Activated CD4-positive, alpha-beta T cell treated with anti-CD3 and anti-CD28 coated beads, Interleukin-2, amount 10 ng/mL, durations not matched to agents 7 days and 5 days (primary cell): ENCODE measurements around the gene TULP4. TPM values are rescaled to one million over a fixed set of nuclear protein-coding genes. Genes with fewer than 3 reads are reported as not detected.

Source experiments
- CTCF ChIA-PET: fragments of 350-600 bp; sonication (Branson Sonifier 250); formaldehyde crosslinking; loops from one replicate; lab custom pipeline; 2021; ENCODE audit warnings: antibody characterized with exemption; lab: Charles Lee
- POLR2A ChIA-PET: fragments of 350-600 bp; sonication (Branson Sonifier 250); formaldehyde crosslinking; loops from one replicate; lab custom pipeline; 2021; ENCODE audit warnings: antibody characterized with exemption; lab: Charles Lee
- DNase-seq: peaks from one replicate; pipeline ENCODE4 v3.0.0-alpha.2; 2020
- H3K27ac Mint-ChIP-seq: one replicate; pipeline ENCODE4 v1.8.0; 2021; ENCODE audit warnings: mild to moderate bottlenecking, moderate library complexity, mixed read lengths
- H3K27me3 Mint-ChIP-seq: one replicate; pipeline ENCODE4 v1.8.0; 2021; ENCODE audit warnings: mixed read lengths
- H3K36me3 Mint-ChIP-seq: one replicate; pipeline ENCODE4 v1.8.0; 2021; ENCODE audit warnings: low read depth, mixed read lengths
- H3K4me1 Mint-ChIP-seq: one replicate; pipeline ENCODE4 v1.8.0; 2021; ENCODE audit warnings: mixed read lengths
- H3K4me3 Mint-ChIP-seq: one replicate; pipeline ENCODE4 v1.8.0; 2021; ENCODE audit warnings: mild to moderate bottlenecking, moderate library complexity, mixed read lengths
- H3K9me3 Mint-ChIP-seq: one replicate; pipeline ENCODE4 v1.8.0; 2021; ENCODE audit warnings: mixed read lengths
- total RNA-seq, 2 experiments: library from RNA; stranded (reverse); gene quantifications; one replicate each; pipeline ENCODE4 v1.2.3, GENCODE V29; 2021

The TULP4 gene
- total RNA-seq, 2 experiments from 2014 or later, result 35.0 to 36.3 TPM

DNA sequence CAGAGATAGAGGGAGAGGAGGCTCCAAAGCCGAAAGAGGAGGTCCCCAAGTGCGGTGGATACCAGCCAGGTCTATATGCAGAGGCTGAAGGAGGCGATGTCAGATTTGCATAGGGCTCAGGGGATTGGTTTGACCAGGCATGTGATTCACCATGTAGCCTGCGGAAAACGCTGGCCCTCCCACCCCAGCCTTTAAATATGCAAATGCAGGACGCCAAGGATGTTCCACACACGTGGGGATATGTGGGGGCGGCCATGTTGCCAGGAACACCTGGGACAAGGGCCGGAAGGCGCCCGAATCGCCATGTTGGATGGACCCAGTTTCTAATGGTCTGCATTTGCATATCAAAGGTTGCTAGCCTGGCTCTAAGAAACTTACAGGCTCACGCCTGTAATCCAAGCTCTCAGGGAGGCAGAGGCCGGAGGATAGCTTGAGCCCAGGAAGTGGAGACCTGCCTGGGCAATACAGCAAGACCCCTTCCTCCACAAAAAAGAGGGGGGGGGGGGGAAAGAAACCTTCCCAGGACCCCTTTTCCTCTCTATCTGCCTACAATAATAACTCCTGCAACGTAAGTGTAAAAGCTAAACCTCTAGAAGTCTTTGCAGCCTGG lies 110.5 kb downstream of the TULP4 start:
- no peaks in the 10 kb centered on the region for H3K4me1 Mint-ChIP-seq
- no peaks in the 10 kb centered on the region for H3K27me3 Mint-ChIP-seq
- H3K4me3 Mint-ChIP-seq, result no peak overlapping the region
- POLR2A ChIA-PET, result no interaction called here
- peaks cover 8% of the 10 kb centered on the region for H3K9me3 Mint-ChIP-seq
- H3K27ac Mint-ChIP-seq, result no peak overlapping the region
- CTCF ChIA-PET, result interaction anchor here (1.2 kb wide), 1 partner anchor 11 kb away, joined by 3 read pairs; no protein-coding TSS in a partner anchor
- no peaks in the 10 kb centered on the region for H3K36me3 Mint-ChIP-seq
- DNase-seq, result no peak

DNA sequence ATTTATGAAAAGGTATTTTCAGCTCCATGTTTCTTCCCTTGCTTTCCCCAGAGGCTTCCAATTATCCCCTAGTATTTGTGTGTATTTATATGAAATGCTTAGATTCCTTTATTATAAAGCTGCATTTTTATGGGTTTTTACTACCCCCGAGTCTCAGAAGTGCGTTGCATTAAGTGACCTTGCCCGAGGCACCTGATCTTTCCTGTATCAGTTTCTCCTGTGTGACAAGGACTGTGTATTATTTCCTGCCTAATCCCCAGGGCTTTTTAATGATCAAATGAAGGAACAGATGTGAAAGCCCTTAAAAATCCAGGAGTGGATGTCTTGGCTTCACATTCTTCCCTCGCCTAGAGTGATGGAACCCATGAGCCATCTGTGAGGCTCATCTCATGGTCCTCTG lies 118.8 kb downstream of the TULP4 start:
- no peaks in the 10 kb centered on the region for H3K9me3 Mint-ChIP-seq
- H3K27me3 Mint-ChIP-seq, result no peaks in the 10 kb centered on the region
- DNase-seq, result no peak
- ChIA-PET POLR2A (no interaction called here), CTCF (interaction anchor here (0.5 kb wide), 1 partner anchor 8 kb away, joined by 3 read pairs; no protein-coding TSS in a partner anchor)
- H3K4me3 Mint-ChIP-seq, result no peak overlapping the region
- peaks cover 4% of the 10 kb centered on the region for H3K36me3 Mint-ChIP-seq
- no peaks in the 10 kb centered on the region for H3K4me1 Mint-ChIP-seq
- H3K27ac Mint-ChIP-seq, result no peak overlapping the region

DNA sequence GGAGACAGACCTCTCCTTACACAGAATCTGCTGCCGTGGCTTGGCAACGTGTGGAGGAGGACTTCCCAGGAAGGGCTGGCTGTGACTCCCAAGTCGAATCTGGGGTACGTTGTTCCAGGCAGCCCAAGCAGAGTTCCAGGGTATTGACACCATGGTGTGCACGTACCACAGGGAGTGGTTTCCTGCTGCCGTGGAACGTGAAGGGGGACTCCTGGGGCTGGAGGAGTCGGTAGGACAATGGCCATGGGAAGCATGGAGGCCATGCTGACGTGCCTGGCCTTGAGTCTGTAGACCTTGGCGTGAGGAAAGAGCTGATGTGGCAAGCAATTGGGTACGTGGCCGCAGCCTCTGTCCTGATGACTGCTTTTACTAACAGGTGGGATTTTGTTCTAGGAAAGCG lies 119.3 kb downstream of the TULP4 start:
- ChIA-PET CTCF (no interaction called here), POLR2A (no interaction called here)
- H3K9me3 Mint-ChIP-seq, result no peaks in the 10 kb centered on the region
- H3K36me3 Mint-ChIP-seq, result peaks cover 4% of the 10 kb centered on the region
- no peak overlapping the region for H3K27ac Mint-ChIP-seq
- no peaks in the 10 kb centered on the region for H3K27me3 Mint-ChIP-seq
- H3K4me3 Mint-ChIP-seq, result no peak overlapping the region
- no peak for DNase-seq
- no peaks in the 10 kb centered on the region for H3K4me1 Mint-ChIP-seq

DNA sequence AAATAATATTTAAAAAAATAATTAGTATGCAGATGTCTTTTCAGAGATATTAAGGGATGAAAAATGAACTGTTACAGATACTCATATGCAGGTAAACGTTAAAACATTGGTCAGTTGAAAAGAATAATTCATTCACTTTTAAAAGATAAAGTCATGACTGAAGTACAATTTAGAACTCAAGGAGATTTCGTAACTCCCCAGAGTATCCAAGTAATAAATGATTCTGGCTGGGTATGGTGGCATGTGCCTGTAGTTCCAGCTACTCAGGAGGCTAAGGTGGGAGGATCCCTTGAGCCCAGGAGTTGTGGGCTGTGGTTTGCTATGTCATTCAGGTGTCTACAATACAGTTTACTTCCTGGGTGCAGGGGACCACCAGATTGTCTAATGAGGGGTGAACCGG lies 125.3 kb downstream of the TULP4 start:
- H3K27me3 Mint-ChIP-seq, result no peaks in the 10 kb centered on the region
- peaks cover under 1% of the 10 kb centered on the region for H3K36me3 Mint-ChIP-seq
- H3K9me3 Mint-ChIP-seq, result no peaks in the 10 kb centered on the region
- CTCF ChIA-PET, result no interaction called here
- no peaks in the 10 kb centered on the region for H3K4me1 Mint-ChIP-seq
- no peak for DNase-seq
- POLR2A ChIA-PET, result no interaction called here
- no peak overlapping the region for H3K4me3 Mint-ChIP-seq
- H3K27ac Mint-ChIP-seq, result no peak overlapping the region

DNA sequence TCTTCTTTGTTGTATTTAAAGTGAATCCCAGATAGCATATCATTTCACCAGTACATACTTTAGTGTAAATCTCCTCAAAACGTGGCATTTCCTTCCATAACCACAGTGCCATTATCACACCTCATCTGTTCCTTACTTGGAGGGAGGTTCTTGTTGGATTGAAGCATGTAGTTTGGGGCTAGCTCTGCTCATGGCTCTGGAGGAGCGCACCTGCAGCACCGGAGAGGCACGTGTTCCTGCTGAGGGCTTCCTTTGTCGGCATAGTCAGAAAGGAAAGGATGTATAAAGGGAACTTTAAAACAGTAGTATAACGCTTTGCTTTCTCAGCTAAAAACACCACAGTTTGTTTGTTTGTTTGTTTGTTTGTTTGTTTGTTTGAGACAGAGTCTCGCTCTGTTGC lies 126.0 kb downstream of the TULP4 start:
- POLR2A ChIA-PET, result no interaction called here
- no peak for DNase-seq
- H3K9me3 Mint-ChIP-seq, result no peaks in the 10 kb centered on the region
- no peaks in the 10 kb centered on the region for H3K27me3 Mint-ChIP-seq
- H3K4me3 Mint-ChIP-seq, result no peak overlapping the region
- H3K36me3 Mint-ChIP-seq, result peaks cover 1% of the 10 kb centered on the region
- H3K4me1 Mint-ChIP-seq, result no peaks in the 10 kb centered on the region
- H3K27ac Mint-ChIP-seq, result no peak overlapping the region
- CTCF ChIA-PET, result no interaction called here

DNA sequence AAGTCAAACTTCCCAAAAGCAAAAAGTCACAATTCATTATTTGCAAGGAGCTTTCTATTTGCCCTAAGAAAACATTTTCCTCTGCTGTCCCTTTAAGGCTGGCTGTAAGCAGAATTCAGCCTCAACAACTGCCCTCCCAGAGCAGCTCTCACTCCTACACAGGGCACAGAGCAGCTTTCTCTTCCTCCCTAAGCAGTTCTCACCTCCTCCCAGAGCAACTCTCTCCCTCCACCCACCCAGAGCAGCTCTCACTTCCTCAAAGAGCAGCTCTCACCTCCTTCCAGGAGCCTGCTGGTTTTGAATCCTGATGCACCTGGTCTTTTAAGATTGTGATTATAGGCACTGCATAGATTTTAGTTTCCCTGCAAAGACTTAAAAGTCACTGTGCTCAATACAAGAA lies 127.0 kb downstream of the TULP4 start:
- DNase-seq, result no peak
- H3K36me3 Mint-ChIP-seq, result peaks cover 1% of the 10 kb centered on the region
- no peaks in the 10 kb centered on the region for H3K27me3 Mint-ChIP-seq
- no peaks in the 10 kb centered on the region for H3K4me1 Mint-ChIP-seq
- ChIA-PET CTCF (interaction anchor here (0.7 kb wide), 1 partner anchor 9 kb away, joined by 3 read pairs; no protein-coding TSS in a partner anchor), POLR2A (no interaction called here)
- H3K9me3 Mint-ChIP-seq, result no peaks in the 10 kb centered on the region
- H3K4me3 Mint-ChIP-seq, result no peak overlapping the region
- no peak overlapping the region for H3K27ac Mint-ChIP-seq

DNA sequence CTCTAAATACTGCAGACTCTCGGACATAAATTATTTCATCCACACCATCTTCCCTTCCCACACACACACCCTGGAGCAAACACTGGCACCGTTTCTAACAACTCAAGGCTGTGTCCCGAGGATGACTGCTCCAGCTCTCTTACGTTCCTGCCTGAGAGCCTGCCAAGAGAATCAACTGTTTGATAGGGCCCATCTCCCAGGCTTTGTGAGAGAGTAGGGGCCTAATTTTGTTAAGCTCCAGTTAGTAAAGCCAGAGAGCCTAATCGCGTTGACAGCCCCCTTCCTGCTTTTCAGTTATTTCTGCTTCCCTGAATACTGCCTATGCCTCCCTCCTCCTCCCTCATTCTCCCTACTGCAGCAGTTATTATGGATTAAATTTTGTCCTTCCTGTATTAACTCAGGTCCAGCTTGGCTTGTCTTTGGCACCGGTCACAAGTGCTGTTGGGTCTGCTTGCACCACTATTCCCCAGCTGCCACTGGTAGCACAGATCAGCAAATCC lies 129.5 kb downstream of the TULP4 start:
- Mint-ChIP-seq H3K27ac (no peak overlapping the region), H3K4me3 (no peak overlapping the region), H3K9me3 (no peaks in the 10 kb centered on the region), H3K4me1 (no peaks in the 10 kb centered on the region), H3K36me3 (peaks cover 1% of the 10 kb centered on the region), H3K27me3 (no peaks in the 10 kb centered on the region)
- DNase-seq, result no peak
- ChIA-PET CTCF (no interaction called here), POLR2A (no interaction called here)

DNA sequence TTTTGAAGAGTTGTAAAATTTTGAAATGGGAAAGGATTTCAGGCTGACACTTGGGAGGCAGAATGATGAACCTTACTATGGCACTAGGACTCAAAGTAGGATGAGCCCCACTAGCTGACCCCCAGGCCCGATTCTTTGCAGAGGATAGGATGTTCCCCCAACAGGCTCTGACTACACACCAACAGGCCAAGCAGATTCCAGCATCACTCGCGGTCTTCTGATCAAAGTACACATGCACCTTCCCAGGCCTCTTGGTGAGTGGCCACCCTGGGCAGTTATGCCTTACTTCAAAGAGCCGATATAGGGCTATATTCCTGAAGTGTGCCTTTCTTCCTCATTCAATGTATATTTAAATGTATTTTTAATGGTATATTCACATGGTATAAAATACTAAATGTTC lies 130.0 kb downstream of the TULP4 start:
- H3K27me3 Mint-ChIP-seq, result no peaks in the 10 kb centered on the region
- ChIA-PET CTCF (no interaction called here), POLR2A (no interaction called here)
- H3K4me3 Mint-ChIP-seq, result no peak overlapping the region
- H3K4me1 Mint-ChIP-seq, result no peaks in the 10 kb centered on the region
- peaks cover 1% of the 10 kb centered on the region for H3K36me3 Mint-ChIP-seq
- no peak for DNase-seq
- no peaks in the 10 kb centered on the region for H3K9me3 Mint-ChIP-seq
- no peak overlapping the region for H3K27ac Mint-ChIP-seq

DNA sequence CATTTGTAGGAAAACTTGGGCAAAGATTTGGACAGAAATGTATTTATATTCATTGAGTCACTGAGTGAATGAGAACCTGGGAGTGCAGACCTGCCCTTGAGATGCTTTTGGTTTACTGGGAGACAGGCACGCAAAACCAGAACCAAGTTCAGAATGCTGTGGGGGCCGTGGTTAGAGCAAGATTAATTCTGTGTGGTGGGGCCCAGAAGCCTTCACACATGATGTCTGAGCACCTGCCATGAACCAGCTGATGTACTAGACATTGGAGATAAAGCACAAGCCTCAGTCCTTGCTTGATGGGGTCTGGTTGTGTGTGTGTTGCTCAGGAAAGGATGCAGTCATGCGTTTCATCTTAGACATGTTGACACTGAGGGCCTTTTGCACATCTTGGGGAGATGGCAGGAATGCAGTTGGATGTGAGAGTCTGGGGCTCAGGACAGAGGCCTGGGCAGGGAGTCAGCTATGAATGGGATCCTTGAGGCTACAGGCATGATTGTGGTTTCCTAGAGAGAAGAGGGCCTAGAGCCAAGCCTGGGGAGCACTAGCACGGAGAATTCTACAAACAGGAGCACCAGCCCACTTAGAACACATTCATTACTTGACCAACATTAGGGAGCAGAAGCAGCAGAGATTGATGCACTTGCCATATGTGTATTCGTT lies 133.3 kb downstream of the TULP4 start:
- Mint-ChIP-seq H3K36me3 (peaks cover 1% of the 10 kb centered on the region), H3K9me3 (no peaks in the 10 kb centered on the region), H3K27me3 (no peaks in the 10 kb centered on the region), H3K27ac (no peak overlapping the region), H3K4me1 (no peaks in the 10 kb centered on the region), H3K4me3 (no peak overlapping the region)
- CTCF ChIA-PET, result interaction anchor here (1.3 kb wide), 1 partner anchor 14 kb away, joined by 3 read pairs; no protein-coding TSS in a partner anchor
- POLR2A ChIA-PET, result no interaction called here
- no peak for DNase-seq

DNA sequence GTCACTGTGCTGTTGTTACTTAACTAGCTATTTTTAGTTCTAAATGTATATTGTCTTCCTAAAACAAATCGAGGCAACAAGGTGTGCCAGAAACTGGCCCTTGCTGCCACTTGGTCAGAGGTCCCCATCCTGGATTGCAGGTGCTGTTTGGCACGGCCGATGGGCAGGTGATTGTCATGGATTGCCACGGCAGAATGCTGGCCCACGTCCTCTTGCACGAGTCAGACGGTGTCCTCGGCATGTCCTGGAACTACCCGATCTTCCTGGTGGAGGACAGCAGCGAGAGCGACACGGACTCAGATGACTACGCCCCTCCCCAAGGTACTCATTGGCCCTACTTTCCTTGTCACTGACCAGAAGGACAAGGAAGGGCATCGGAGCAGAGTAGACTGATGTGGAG lies 136.6 kb downstream of the TULP4 start:
- no peaks in the 10 kb centered on the region for H3K9me3 Mint-ChIP-seq
- no peak overlapping the region for H3K27ac Mint-ChIP-seq
- ChIA-PET CTCF (no interaction called here), POLR2A (no interaction called here)
- H3K27me3 Mint-ChIP-seq, result no peaks in the 10 kb centered on the region
- DNase-seq, result no peak
- H3K4me3 Mint-ChIP-seq, result no peak overlapping the region
- no peaks in the 10 kb centered on the region for H3K4me1 Mint-ChIP-seq
- H3K36me3 Mint-ChIP-seq, result no peaks in the 10 kb centered on the region

DNA sequence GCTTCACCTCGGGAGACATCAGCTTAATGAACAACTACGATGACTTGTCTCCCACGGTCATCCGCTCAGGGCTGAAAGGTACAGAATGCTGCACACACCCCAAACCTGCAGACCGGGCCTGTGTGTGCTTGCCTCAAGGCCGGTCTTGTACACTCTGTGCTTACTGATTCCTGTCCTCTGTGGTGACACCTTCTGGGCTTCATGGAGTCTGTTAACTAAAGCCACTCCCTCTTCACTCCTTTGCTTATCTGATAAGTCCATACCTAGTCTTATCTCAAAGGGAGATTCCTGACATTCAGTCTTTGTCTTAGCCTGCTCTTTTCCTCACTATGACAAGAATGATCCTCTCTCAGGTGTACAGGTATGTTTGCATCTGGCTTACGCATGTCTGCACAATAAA lies 139.9 kb downstream of the TULP4 start:
- Mint-ChIP-seq H3K27ac (no peak overlapping the region), H3K9me3 (no peaks in the 10 kb centered on the region), H3K27me3 (no peaks in the 10 kb centered on the region), H3K4me3 (no peak overlapping the region), H3K4me1 (peaks cover 1% of the 10 kb centered on the region), H3K36me3 (no peaks in the 10 kb centered on the region)
- ChIA-PET CTCF (no interaction called here), POLR2A (no interaction called here)
- DNase-seq, result no peak

DNA sequence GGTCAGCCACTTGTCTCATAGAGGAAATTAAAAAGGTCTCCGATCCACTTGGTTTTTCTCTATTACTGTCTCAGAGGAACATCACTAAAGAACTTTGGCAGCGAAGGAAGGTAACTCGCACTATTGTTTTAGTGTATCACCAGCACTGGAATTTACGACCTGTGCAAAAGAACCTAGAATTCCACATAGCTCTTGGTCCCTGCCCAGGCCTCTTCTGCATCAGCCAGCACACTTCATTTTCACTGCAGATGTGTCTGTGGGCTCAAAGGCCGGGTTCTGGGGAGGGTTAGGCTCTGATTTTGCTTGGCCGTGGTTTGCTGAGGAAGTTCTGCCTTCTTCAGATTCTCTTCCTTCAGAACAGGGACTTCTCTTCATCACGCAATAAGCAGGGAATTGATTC lies 144.9 kb downstream of the TULP4 start:
- Mint-ChIP-seq H3K36me3 (no peaks in the 10 kb centered on the region), H3K27me3 (no peaks in the 10 kb centered on the region), H3K4me1 (peaks cover 5% of the 10 kb centered on the region), H3K9me3 (no peaks in the 10 kb centered on the region), H3K27ac (no peak overlapping the region), H3K4me3 (no peak overlapping the region)
- no peak for DNase-seq
- ChIA-PET CTCF (interaction anchor here (1.3 kb wide), 1 partner anchor 23 kb away, joined by 3 read pairs; no protein-coding TSS in a partner anchor), POLR2A (no interaction called here)

DNA sequence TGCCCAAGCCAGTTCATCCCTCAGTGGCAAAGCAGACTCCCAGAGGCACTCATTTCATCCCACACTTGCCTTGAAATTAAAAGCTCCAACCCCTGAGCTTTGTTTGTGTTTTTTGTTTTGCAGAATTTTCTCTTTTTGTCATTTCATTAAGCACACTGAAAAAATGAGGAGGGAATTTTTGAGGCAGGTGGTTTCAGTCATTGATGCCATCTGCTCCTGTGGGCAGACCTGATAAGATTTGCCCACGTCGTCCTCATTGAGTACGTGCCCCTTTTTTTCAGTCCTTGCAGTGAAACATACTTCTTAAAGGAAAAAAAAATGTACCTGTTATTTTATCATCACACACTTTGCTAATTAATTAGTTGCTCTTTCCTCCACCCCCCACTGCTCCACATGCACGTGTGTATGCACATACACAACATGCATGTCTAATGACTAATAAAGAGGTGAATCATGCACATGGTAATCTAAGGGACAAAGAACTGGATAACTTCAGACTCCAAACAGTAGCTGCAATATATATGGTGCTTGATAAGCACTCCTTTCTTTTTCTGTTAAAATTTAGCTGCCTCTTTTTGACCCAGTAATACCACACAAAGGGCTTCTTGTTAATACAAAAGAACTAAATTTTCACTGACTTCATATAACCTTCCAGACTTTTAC lies 145.5 kb downstream of the TULP4 start:
- ChIA-PET CTCF (no interaction called here), POLR2A (no interaction called here)
- Mint-ChIP-seq H3K9me3 (no peaks in the 10 kb centered on the region), H3K27ac (no peak overlapping the region), H3K27me3 (no peaks in the 10 kb centered on the region), H3K4me3 (no peak overlapping the region), H3K36me3 (no peaks in the 10 kb centered on the region), H3K4me1 (peaks cover 5% of the 10 kb centered on the region)
- DNase-seq, result no peak
